ENCODE data around the gene SYTL2.
"Not testable (repeated sequence)": the region's sequence is repeated elsewhere in the genome, so short reads cannot be mapped to it uniquely, and the experiment has no call there.

SYTL2 gene

GRCh38 chr11:85787809-85788760 is 22.9 kb downstream of the SYTL2 start:
- DNase-seq, result no peak

GRCh38 chr11:85787168-85787567 is 23.8 kb downstream of the SYTL2 start:
- DNase-seq, result no peak

DNA sequence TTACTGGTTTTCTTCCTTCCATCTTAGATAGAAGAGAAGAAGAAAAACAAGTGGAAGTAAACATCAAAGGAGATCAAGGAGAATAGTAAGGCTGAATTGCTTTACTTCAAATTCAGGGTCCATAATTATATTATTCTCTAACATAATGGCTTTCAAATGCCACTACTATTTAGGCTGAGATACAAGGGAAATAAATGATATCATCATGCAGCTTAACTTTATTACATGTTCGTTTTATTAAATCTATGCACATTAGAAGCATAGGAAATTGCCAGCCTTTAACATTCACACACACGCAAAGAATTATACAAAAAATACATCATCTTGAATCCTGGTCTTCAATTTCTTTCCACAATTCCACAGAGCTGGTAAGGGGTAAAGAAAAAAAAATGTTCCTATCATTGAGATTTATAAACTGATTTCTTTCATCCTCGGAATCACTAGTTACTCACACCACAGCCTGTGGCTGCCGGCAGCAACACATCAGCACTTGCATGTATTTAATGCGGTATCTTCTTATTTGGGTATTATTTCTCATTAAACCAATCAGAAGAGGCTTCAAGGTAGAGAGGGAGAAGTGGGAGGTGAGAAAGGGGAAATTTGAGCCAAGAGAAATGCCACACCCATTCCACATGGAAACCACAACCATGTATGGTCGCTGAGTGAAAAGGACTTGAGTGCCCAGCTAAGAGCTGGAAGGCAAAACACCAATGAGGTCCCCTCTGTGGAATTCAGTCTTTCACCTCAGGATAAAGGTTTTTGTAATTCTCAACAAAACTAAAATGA is 26.3 kb downstream of the SYTL2 start:
- no peak for DNase-seq

DNA sequence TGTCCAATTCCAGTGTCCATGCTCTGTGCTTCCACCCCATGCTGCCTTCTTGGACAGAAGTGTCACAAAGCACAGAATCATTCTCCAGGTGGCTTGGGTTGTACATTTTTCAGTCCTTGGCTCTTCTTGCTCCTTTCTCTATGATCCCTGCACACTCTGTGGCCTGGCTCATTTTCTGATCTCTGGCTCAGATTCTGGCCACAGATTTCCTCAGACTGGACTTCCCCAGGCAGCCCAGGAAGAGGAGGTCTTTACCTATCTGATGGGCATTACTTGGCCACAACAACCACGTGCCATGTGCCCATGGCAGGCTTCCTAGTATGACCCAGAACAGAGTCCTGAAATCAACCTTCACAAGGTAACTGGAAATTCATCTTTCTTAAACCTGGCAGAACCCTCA is 27.2 kb downstream of the SYTL2 start:
- no peak for DNase-seq

GRCh38 chr11:85780780-85781517 is 30.0 kb downstream of the SYTL2 start:
- DNase-seq, result not testable (repeated sequence)

GRCh38 chr11:85779956-85780640 is 30.8 kb downstream of the SYTL2 start:
- DNase-seq, result no peak

GRCh38 chr11:85777603-85777972 is 33.4 kb downstream of the SYTL2 start:
- not testable (repeated sequence) for DNase-seq

- DNase-seq, result no peak
Measured at GRCh38 chr11:85776951-85777602, 33.9 kb downstream of the SYTL2 start.

DNA sequence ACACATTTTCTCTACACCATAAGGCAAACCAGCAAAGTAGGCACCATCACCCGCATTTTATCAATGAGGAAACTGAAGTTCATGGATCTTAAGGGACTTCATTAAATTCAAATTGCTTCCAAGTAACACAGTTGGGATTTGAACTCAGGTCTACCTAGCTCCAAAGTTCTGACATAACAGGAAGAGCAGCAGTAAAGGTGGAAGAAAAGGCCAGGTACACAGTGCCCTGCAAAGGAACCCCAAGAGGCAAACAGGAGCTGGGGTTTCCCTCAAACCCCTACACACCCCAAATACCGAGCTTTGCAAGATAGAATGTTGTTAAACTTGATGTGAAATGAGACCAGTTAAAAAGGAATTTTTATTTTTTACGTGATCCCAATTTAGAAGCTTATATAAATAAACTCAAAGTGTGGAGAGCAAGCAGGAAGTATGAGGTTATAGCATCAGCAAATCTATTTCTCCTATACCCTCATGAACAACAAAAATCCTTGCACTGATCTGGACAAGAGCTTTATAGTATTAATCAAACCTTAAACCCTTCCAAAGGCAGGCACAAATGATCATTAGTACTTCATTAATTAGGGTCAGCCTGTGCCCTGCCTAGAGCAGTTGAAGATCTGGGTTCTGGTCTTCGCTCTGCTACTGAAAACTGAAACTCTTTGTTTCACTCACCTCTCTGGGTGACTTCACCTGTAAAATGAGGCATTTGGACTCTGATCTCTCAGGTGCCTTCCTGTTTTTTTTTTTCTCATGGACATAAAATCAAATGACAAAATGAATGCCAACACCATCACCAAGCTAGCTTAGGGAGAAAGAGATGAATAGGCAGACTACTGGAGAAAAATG is 36.5 kb downstream of the SYTL2 start:
- no peak for DNase-seq

GRCh38 chr11:85772695-85773094 is 38.2 kb downstream of the SYTL2 start:
- no peak for DNase-seq

DNA sequence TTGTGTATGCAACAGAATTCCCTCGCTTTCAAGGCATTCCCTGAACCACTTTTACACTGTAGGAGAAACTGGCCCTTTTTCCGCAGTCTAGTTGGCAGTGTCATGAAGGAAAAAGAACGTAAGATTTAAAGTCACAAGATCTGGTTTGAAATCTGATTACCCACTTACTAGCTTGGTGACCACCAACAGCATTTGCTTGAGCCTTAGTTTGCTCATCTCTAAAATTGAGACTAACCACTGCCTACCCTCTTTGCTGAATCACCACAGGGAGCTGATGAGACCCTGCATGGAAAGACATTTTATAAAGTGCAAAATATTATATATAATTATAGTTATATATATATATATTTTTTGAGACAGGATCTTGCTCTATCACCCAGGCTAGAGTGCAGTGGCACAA is 39.4 kb downstream of the SYTL2 start:
- no peak for DNase-seq

DNA sequence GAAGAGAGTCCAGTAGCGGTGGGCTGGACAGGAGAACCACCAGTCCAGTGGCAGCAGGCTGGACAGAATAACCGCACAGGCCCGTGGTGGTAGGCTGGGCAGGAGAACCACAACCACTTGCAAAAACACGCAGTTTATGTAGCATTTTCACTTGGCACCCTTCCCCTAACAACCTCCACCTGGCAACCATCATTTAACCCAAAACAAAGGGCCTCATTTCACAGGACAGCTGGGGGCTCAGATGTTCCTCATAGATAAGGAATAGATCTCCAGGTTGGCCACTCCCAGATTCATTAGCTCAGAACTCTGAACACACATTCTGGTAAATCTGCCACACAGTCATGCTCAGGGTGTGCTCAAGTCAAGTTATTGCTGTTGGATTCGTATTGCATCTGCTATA is 41.2 kb downstream of the SYTL2 start:
- DNase-seq, result no peak

DNA sequence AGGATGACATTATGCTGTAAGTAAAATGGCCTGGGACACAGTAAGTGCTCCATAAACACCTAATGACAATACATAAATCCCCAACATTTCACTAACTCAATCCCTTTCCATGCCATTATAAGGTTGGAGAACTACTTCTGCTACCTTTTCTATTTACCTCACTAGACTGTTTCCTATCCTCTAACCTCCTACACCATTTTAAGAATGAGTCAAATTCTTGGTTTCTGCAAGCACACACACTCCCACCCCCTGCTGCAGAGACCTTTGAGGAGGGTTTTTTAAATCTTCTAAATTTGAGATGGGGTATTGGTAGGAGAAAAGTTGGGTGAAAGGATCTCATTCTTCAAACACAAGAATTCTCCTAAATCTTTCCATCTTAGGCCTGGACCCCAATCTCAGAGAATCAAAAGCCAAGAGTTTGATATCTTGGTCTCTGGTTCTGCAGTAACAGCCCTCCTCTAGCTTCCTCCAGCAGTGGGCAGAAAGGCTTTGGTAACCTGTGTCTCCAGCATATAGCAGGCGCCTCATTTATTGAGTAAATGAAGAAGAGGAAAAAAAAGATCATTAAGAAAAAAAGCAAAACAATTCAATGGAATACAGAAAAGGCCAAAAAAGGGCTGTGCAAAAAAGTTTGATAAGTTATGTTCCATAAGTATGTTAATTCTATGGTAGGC is 42.3 kb downstream of the SYTL2 start:
- DNase-seq, result no peak

DNA sequence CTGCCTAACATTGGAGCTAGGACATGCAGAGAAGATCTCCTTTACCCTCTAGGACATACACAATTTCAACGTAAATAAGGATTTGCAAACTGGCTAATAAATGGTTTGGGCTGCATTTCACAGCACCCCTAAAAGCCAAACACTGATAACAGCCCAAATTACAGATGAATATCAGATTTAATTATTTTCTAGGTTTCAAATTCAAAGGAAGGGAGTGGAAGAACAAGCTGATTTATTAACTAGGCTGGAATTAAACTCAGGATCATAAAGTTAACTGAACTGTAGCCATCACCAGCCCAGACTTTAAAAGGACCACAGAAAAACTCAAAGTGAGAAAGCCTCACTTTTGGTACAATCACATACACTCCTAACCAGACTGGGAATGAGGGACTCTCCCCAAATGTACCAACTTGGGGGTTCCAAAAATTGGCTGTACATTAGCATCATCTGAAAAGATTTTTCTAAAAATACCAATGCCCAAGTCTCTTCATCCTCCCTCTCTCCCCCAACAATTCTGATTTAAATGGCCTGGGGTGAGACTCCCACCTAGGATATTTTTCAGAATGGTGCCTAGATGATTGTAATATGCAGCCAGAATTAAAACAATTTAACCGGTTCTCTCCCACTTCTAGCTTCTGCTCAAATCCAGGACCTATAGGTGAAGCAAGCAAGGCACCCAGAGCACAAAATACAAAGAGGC is 43.5 kb downstream of the SYTL2 start:
- DNase-seq, result no peak

- DNase-seq, result no peak
Measured at GRCh38 chr11:85766721-85767161, 44.2 kb downstream of the SYTL2 start.

DNA sequence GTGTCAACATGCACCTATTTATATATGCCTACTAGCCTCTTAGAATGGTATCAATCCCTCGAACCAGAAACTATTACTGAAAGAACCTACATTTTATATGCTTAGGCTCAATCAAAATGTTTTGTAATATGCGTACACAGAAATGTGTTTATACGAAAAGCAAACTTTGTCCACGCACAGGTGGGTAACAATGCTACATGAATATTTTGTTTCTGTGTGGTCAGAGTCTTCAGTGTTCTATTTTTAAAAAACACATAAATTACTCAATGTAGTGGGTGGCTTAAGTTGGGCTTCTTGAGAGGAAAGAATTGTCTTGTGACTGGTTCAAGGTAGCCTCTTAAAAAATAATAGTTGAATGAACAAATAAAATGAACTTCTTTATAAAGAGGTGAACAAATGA is 46.1 kb downstream of the SYTL2 start:
- DNase-seq, result no peak

- DNase-seq, result no peak
Measured at GRCh38 chr11:85762226-85762625, 48.7 kb downstream of the SYTL2 start.

DNA sequence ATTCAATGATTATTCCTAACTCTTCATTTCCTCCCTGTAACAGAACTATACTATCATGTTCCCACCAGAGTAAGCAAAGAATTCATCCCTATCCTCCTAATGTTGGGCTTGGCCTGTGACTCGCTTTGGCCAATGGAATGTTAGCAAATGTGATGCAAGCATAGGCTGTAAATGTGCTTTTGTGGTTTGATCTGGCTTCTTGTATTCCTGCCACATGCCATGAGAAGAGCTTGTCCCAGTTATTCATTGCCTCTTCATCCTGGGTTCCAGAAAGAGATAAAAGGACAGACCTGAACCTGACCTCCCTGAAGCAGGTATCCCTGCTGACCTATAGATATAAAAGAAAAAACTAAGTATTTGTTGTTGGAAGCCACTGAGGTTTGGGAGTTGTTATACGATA is 51.0 kb downstream of the SYTL2 start:
- no peak for DNase-seq

DNA sequence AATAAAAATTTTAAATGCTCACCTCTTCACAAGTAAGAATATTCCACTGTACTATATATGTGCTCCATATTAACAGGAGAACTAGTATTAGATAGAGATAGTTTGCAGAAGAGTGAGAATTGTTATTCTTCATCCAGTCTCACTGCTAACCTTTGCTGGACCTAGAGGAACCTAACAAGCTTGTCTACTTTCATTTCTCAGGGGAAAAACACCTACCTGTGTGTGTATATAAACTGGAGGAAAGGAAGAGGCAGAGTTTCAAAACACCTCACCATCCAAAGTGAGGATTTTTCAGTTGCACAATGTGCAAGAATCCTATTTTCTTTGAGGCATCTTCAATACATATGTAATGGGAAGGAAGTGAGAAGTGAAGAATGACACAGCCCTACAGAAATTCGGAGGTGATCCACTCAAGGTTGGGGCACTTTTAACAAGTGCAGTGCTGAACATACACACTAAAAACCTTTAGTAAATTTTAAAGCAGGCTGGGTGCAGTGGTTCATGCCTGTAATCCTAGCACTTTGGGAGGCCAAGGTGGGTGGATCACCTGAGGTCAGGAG is 52.4 kb downstream of the SYTL2 start:
- DNase-seq, result no peak

GRCh38 chr11:85758026-85758425 is 52.9 kb downstream of the SYTL2 start:
- DNase-seq, result no peak
